ENCODE measurements around the gene GID4.

GID4 gene

DNA sequence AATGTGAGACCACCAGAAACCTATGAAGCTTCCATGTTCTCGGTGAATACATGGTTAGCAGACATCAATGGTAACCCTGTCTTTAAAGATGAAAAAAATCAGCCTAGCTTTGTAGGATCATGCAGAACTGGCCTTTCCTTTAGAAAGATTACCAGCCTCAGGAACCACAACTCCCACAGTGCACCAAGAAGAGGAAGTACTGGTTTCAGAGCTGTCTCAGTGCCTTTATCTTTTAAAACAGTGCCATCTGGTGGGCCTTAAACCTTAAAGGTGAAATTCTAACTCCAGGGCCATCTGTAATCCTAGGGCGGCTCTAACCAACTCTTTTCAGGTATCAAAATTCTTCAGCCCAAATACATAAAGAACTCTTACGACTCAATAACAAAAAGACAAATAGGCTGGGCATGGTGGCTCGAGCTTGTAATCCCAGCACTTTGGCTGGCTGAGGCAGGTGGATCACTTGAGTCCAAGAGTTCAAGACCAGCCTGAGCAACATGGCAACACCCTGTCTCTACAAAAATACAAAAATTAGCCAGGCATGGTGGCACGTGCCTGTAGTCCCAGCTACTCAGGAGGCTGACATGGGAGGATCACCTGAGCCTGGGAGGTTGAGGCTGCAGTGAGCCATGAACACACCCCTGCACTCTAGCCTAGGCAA, 5.6 kb upstream of the GID4 start:
- H3K4me3 Mint-ChIP-seq = no peak overlapping the region
- peaks cover 28% of the 10 kb centered on the region for H3K4me1 Mint-ChIP-seq
- no peaks in the 10 kb centered on the region for H3K36me3 Mint-ChIP-seq (ENCODE audit: low read depth)
- H3K27ac Mint-ChIP-seq = peak overlapping the region; percentile 66
- no peaks in the 10 kb centered on the region for H3K9me3 Mint-ChIP-seq
- TF ChIP-seq, protein P1, sequence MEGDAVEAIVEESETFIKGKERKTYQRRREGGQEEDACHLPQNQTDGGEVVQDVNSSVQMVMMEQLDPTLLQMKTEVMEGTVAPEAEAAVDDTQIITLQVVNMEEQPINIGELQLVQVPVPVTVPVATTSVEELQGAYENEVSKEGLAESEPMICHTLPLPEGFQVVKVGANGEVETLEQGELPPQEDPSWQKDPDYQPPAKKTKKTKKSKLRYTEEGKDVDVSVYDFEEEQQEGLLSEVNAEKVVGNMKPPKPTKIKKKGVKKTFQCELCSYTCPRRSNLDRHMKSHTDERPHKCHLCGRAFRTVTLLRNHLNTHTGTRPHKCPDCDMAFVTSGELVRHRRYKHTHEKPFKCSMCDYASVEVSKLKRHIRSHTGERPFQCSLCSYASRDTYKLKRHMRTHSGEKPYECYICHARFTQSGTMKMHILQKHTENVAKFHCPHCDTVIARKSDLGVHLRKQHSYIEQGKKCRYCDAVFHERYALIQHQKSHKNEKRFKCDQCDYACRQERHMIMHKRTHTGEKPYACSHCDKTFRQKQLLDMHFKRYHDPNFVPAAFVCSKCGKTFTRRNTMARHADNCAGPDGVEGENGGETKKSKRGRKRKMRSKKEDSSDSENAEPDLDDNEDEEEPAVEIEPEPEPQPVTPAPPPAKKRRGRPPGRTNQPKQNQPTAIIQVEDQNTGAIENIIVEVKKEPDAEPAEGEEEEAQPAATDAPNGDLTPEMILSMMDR (IDR thresholded peaks at IDR 0.05) = peak; percentile 53
- no peaks in the 10 kb centered on the region for H3K27me3 Mint-ChIP-seq (ENCODE audit: low read depth, poor library complexity)
- DNase-seq = peak; percentile 31

DNA sequence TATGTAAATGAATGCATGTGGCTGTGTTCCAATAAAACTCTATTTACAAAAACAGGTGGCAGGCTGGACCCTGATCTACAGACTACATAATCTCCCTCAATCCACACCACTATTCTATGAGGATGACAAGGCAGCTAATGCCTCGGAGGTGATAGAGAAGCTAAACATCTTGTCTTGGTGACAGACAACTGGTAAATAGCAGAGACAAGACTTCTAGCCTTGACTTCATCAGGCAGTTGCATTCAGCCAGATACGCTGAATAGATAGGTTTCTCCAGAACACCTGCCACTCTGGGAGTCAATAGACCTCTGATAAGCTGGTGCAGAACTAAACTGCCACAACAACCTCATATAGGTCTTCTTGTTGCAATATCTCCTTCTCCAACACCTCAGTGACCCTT, 3.5 kb upstream of the GID4 start:
- TF ChIP-seq, protein P1 (IDR thresholded peaks at IDR 0.05) = no peak
- H3K27ac Mint-ChIP-seq = no peak overlapping the region
- H3K36me3 Mint-ChIP-seq (ENCODE audit: low read depth) = no peaks in the 10 kb centered on the region
- peaks cover 4% of the 10 kb centered on the region for H3K27me3 Mint-ChIP-seq (ENCODE audit: low read depth, poor library complexity)
- H3K9me3 Mint-ChIP-seq = no peaks in the 10 kb centered on the region
- peaks cover 44% of the 10 kb centered on the region for H3K4me1 Mint-ChIP-seq
- no peak overlapping the region for H3K4me3 Mint-ChIP-seq
- DNase-seq = no peak

DNA sequence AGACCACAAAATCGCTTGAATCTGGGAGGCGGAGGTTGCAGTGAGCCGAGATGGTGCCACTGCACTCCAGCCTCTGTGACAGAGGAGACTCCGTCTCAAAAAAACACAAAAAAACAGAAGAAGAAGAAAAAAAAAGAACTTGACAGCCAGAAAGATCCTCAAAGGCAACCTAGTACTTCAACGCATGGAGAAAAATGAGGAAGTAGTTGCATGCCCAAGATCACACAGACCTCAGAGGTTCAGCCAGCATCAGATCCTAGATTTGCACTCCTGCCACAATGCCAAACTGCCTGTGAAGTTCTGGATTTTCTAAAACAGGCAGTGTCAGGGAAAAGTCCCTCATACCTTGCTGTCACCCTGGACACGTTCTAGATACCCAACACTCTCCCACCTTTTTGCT, 1.7 kb upstream of the GID4 start:
- no peak overlapping the region for H3K27ac Mint-ChIP-seq
- peaks cover 6% of the 10 kb centered on the region for H3K27me3 Mint-ChIP-seq (ENCODE audit: low read depth, poor library complexity)
- no peaks in the 10 kb centered on the region for H3K9me3 Mint-ChIP-seq
- no peak for DNase-seq
- no peaks in the 10 kb centered on the region for H3K36me3 Mint-ChIP-seq (ENCODE audit: low read depth)
- TF ChIP-seq, protein P1 (IDR thresholded peaks at IDR 0.05) = no peak
- H3K4me3 Mint-ChIP-seq = peak overlapping the region; percentile 99
- peaks cover 52% of the 10 kb centered on the region for H3K4me1 Mint-ChIP-seq

DNA sequence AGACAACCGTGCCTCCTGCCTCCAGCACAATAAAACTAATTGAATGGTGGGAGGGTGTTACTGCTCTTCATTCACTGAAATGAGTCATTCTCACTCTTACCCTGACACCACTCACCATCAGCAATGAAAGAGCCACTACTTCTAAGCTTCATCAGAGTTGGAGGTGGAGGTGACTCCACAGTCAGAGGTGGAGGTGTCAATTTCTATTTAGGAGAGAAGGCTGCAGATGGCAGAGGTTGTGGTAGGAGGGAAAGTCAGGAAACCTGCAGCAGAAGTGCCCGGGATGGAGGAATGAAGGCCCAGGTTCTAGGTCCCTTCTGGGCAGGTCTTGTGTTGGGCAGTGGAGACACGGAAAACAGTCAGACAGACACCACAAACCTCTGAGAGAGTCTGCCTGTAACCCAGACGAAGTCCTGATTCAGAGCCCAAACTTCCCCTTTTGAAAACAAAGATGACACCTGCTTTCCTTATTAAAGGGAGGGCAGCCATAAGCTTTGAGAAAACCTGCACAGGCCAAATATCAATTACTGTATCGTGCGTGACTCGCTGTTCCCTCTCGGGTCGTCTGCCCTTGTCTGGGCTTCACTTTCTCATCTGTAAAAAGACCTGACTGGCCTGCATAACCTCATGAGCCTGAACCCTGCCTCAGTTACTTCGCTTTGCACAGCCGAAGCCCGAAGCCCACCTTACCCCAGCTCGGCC, 908 bp upstream of the GID4 start:
- peak overlapping the region; percentile 99 for H3K4me3 Mint-ChIP-seq
- no peaks in the 10 kb centered on the region for H3K9me3 Mint-ChIP-seq
- H3K27ac Mint-ChIP-seq = peak overlapping the region; percentile 22
- peaks cover 6% of the 10 kb centered on the region for H3K27me3 Mint-ChIP-seq (ENCODE audit: low read depth, poor library complexity)
- TF ChIP-seq, protein P1 (IDR thresholded peaks at IDR 0.05) = no peak
- H3K4me1 Mint-ChIP-seq = peaks cover 53% of the 10 kb centered on the region
- no peaks in the 10 kb centered on the region for H3K36me3 Mint-ChIP-seq (ENCODE audit: low read depth)
- no peak for DNase-seq

DNA sequence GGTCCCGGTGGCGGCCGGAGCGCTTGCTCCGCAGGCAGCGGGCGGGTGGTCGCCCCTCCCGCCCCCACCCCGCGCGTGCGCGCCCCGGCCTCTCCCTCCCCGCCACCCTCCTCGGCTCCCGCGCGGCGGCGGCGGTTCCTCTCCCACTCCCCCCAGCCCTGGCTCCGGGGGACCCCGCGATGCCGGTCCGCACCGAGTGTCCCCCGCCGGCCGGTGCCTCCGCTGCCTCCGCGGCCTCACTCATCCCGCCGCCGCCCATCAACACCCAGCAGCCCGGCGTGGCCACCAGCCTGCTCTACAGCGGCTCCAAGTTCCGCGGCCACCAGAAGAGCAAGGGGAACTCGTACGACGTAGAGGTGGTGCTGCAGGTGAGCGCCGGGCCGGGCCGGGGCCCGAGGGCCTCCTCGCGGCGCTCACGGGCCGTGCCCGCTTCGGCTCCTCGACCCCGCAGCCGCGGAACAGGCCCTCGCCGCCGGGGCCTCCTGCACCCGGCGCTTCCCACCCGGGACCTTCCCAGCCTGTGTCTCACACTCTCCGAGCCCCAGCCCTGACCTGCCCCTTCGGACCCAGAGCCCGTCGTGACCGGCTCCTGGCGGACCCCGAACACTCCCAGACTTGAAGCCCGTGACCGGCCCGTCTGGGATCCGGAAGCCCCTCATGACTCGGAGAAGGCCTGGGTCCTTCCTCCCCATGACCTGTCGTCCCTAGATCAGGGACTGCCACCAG, 490 bp downstream of the GID4 start:
- TF ChIP-seq, protein P1 (IDR thresholded peaks at IDR 0.05) = no peak
- peaks cover 53% of the 10 kb centered on the region for H3K4me1 Mint-ChIP-seq
- no peak for DNase-seq

More for the DNA sequence above, 490 bp downstream of the GID4 start:
- Mint-ChIP-seq H3K9me3 (no peaks in the 10 kb centered on the region), H3K27me3 (ENCODE audit: low read depth, poor library complexity) (peaks cover 6% of the 10 kb centered on the region), H3K36me3 (ENCODE audit: low read depth) (peaks cover 4% of the 10 kb centered on the region), H3K27ac (peak overlapping the region; percentile 97), H3K4me3 (peak overlapping the region; percentile 99)
